NCI-H187 treated with DMSO at 0.1 percent for 48 hours (cell line): ENCODE data around the gene CYSTM1.

Experiments used
- DNase-seq: peaks from one replicate; lab custom pipeline; 2025; lab: John Stamatoyannopoulos, UW

Gene CYSTM1

GRCh38 chr5:140208065-140208464 is 33.1 kb downstream of the CYSTM1 start:
- DNase-seq: no peak

GRCh38 chr5:140213370-140213983 is 38.5 kb downstream of the CYSTM1 start:
- no peak for DNase-seq

- no peak for DNase-seq
These were observed 39.8 kb downstream of the CYSTM1 start for GRCh38 chr5:140214831-140215230.

GRCh38 chr5:140215276-140215675 is 40.3 kb downstream of the CYSTM1 start:
- DNase-seq: no peak

- DNase-seq: no peak
These were observed 41.6 kb downstream of the CYSTM1 start for GRCh38 chr5:140216478-140217074.

- DNase-seq: no peak
These were observed 42.5 kb downstream of the CYSTM1 start for GRCh38 chr5:140217299-140218026.

GRCh38 chr5:140219068-140219991 is 44.3 kb downstream of the CYSTM1 start:
- no peak for DNase-seq

- DNase-seq: no peak
These were observed 45.2 kb downstream of the CYSTM1 start for GRCh38 chr5:140220032-140220697.

- DNase-seq: no peak
These were observed 45.7 kb downstream of the CYSTM1 start for GRCh38 chr5:140220698-140221064.

GRCh38 chr5:140221697-140222223 is 46.8 kb downstream of the CYSTM1 start:
- no peak for DNase-seq

GRCh38 chr5:140222416-140222815 is 47.4 kb downstream of the CYSTM1 start:
- no peak for DNase-seq

- DNase-seq: no peak
These were observed 48.6 kb downstream of the CYSTM1 start for GRCh38 chr5:140223567-140223966.

- no peak for DNase-seq
These were observed 49.7 kb downstream of the CYSTM1 start for GRCh38 chr5:140224658-140225057.

- no peak for DNase-seq
These were observed 50.4 kb downstream of the CYSTM1 start for GRCh38 chr5:140225396-140225795.

GRCh38 chr5:140227046-140227445 is 52.1 kb downstream of the CYSTM1 start:
- DNase-seq: no peak

- no peak for DNase-seq
These were observed 53.4 kb downstream of the CYSTM1 start for GRCh38 chr5:140228364-140228837.

- DNase-seq: no peak
These were observed 55.4 kb downstream of the CYSTM1 start for GRCh38 chr5:140230373-140230772.

- DNase-seq: no peak
These were observed 57.7 kb downstream of the CYSTM1 start for GRCh38 chr5:140232731-140233130.

GRCh38 chr5:140234377-140234989 is 59.5 kb downstream of the CYSTM1 start:
- DNase-seq: no peak

- no peak for DNase-seq
These were observed 61.0 kb downstream of the CYSTM1 start for GRCh38 chr5:140235791-140236551.
